ENCODE results near the gene CTNNBL1. TPM values are rescaled to one million over a fixed set of nuclear protein-coding genes. Genes with fewer than 3 reads are reported as not detected.
A peak's percentile ranks its signal among the peaks of the same experiment; 100 is the strongest.
"Not testable (repeated sequence)": the region's sequence is repeated elsewhere in the genome, so short reads cannot be mapped to it uniquely, and the experiment has no call there.

CTNNBL1 gene
- total RNA-seq, 1 experiment from 2014 or later: 34.1 TPM

- no peaks in the 10 kb centered on the region; the same call in 1 of the 2 replicates for H3K27me3 ChIP-seq (ENCODE audit: control insufficient read depth, insufficient read depth, low read length)
- no peak for DNase-seq
- no peaks in the 10 kb centered on the region for H3K36me3 ChIP-seq (replicated peaks; ENCODE audit: control insufficient read depth, insufficient read depth, low read length)
- H3K4me3 ChIP-seq (ENCODE audit: insufficient read depth, low read depth, low read length): no peak overlapping the region
Observed at GRCh38 chr20:37690626-37691369, 3.0 kb upstream of the CTNNBL1 start.

- no peak overlapping the region for H3K4me3 ChIP-seq (ENCODE audit: insufficient read depth, low read depth, low read length)
- no peak for DNase-seq
- no peaks in the 10 kb centered on the region; the same call in 1 of the 2 replicates for H3K27me3 ChIP-seq (ENCODE audit: control insufficient read depth, insufficient read depth, low read length)
- H3K36me3 ChIP-seq (replicated peaks; ENCODE audit: control insufficient read depth, insufficient read depth, low read length): peaks cover 2% of the 10 kb centered on the region
Observed at GRCh38 chr20:37692459-37693166, 1.2 kb upstream of the CTNNBL1 start.

- Histone ChIP-seq H3K27me3 (ENCODE audit: control insufficient read depth, insufficient read depth, low read length) (no peaks in the 10 kb centered on the region; the same call in 1 of the 2 replicates), H3K4me3 (ENCODE audit: insufficient read depth, low read depth, low read length) (peak overlapping the region; percentile 48), H3K36me3 (replicated peaks; ENCODE audit: control insufficient read depth, insufficient read depth, low read length) (peaks cover 2% of the 10 kb centered on the region)
- no peak for DNase-seq
Observed at GRCh38 chr20:37693242-37693634, 592 bp upstream of the CTNNBL1 start.

GRCh38 chr20:37695684-37696342, 2.0 kb downstream of the CTNNBL1 start:
- Histone ChIP-seq H3K27me3 (ENCODE audit: control insufficient read depth, insufficient read depth, low read length) (no peaks in the 10 kb centered on the region; the same call in 1 of the 2 replicates), H3K4me3 (ENCODE audit: insufficient read depth, low read depth, low read length) (no peak overlapping the region), H3K36me3 (replicated peaks; ENCODE audit: control insufficient read depth, insufficient read depth, low read length) (peaks cover 2% of the 10 kb centered on the region)
- no peak for DNase-seq

- Histone ChIP-seq H3K4me3 (ENCODE audit: insufficient read depth, low read depth, low read length) (no peak overlapping the region), H3K36me3 (replicated peaks; ENCODE audit: control insufficient read depth, insufficient read depth, low read length) (peaks cover 2% of the 10 kb centered on the region), H3K27me3 (ENCODE audit: control insufficient read depth, insufficient read depth, low read length) (no peaks in the 10 kb centered on the region)
- no peak for DNase-seq
Observed at GRCh38 chr20:37697314-37697713, 3.5 kb downstream of the CTNNBL1 start.

GRCh38 chr20:37699202-37699601, 5.4 kb downstream of the CTNNBL1 start:
- H3K27me3 ChIP-seq (ENCODE audit: control insufficient read depth, insufficient read depth, low read length): no peaks in the 10 kb centered on the region
- no peak for DNase-seq
- no peak overlapping the region for H3K4me3 ChIP-seq (ENCODE audit: insufficient read depth, low read depth, low read length)
- H3K36me3 ChIP-seq (replicated peaks; ENCODE audit: control insufficient read depth, insufficient read depth, low read length): peaks cover 2% of the 10 kb centered on the region

GRCh38 chr20:37700301-37700700, 6.5 kb downstream of the CTNNBL1 start:
- H3K27me3 ChIP-seq (ENCODE audit: control insufficient read depth, insufficient read depth, low read length): no peaks in the 10 kb centered on the region
- no peak for DNase-seq
- H3K36me3 ChIP-seq (replicated peaks; ENCODE audit: control insufficient read depth, insufficient read depth, low read length): peaks cover 2% of the 10 kb centered on the region
- no peak overlapping the region for H3K4me3 ChIP-seq (ENCODE audit: insufficient read depth, low read depth, low read length)

- not testable (repeated sequence) for DNase-seq; H3K36me3 ChIP-seq (replicated peaks; ENCODE audit: control insufficient read depth, insufficient read depth, low read length)
Observed at GRCh38 chr20:37701676-37702075, 7.8 kb downstream of the CTNNBL1 start.

GRCh38 chr20:37702403-37703034, 8.7 kb downstream of the CTNNBL1 start:
- Histone ChIP-seq H3K36me3 (replicated peaks; ENCODE audit: control insufficient read depth, insufficient read depth, low read length) (no peaks in the 10 kb centered on the region), H3K4me3 (ENCODE audit: insufficient read depth, low read depth, low read length) (no peak overlapping the region), H3K27me3 (ENCODE audit: control insufficient read depth, insufficient read depth, low read length) (no peaks in the 10 kb centered on the region)
- DNase-seq: no peak

More at GRCh38 chr20:37701676-37702075, 7.8 kb downstream of the CTNNBL1 start:
- not testable (repeated sequence) for H3K27me3 ChIP-seq (ENCODE audit: control insufficient read depth, insufficient read depth, low read length); H3K4me3 ChIP-seq (ENCODE audit: insufficient read depth, low read depth, low read length)

GRCh38 chr20:37703035-37703845, 9.4 kb downstream of the CTNNBL1 start:
- Histone ChIP-seq H3K36me3 (replicated peaks; ENCODE audit: control insufficient read depth, insufficient read depth, low read length) (no peaks in the 10 kb centered on the region), H3K4me3 (ENCODE audit: insufficient read depth, low read depth, low read length) (no peak overlapping the region), H3K27me3 (ENCODE audit: control insufficient read depth, insufficient read depth, low read length) (no peaks in the 10 kb centered on the region)
- DNase-seq: no peak

- no peaks in the 10 kb centered on the region for H3K36me3 ChIP-seq (replicated peaks; ENCODE audit: control insufficient read depth, insufficient read depth, low read length)
- no peaks in the 10 kb centered on the region for H3K27me3 ChIP-seq (ENCODE audit: control insufficient read depth, insufficient read depth, low read length)
- H3K4me3 ChIP-seq (ENCODE audit: insufficient read depth, low read depth, low read length): no peak overlapping the region
- DNase-seq: no peak
Observed at GRCh38 chr20:37704955-37705354, 11.1 kb downstream of the CTNNBL1 start.

GRCh38 chr20:37706298-37706697, 12.5 kb downstream of the CTNNBL1 start:
- Histone ChIP-seq H3K36me3 (replicated peaks; ENCODE audit: control insufficient read depth, insufficient read depth, low read length) (no peaks in the 10 kb centered on the region), H3K27me3 (ENCODE audit: control insufficient read depth, insufficient read depth, low read length) (no peaks in the 10 kb centered on the region), H3K4me3 (ENCODE audit: insufficient read depth, low read depth, low read length) (no peak overlapping the region)
- no peak for DNase-seq

- DNase-seq: no peak
- no peaks in the 10 kb centered on the region for H3K36me3 ChIP-seq (replicated peaks; ENCODE audit: control insufficient read depth, insufficient read depth, low read length)
- no peaks in the 10 kb centered on the region for H3K27me3 ChIP-seq (ENCODE audit: control insufficient read depth, insufficient read depth, low read length)
- H3K4me3 ChIP-seq (ENCODE audit: insufficient read depth, low read depth, low read length): no peak overlapping the region
Observed at GRCh38 chr20:37711001-37711400, 17.2 kb downstream of the CTNNBL1 start.
